PC-3 (cell line): ENCODE results near the gene ANKRD30B.
"Not testable (repeated sequence)": the region's sequence is repeated elsewhere in the genome, so short reads cannot be mapped to it uniquely, and the experiment has no call there.

Source experiments
- EZH2 ChIP-seq: fragments of 300-600 bp; sonication (generic); IDR thresholded peaks from one replicate; pipeline ENCODE4 v1.6.1; 2017; ENCODE audit warnings: antibody characterized with exemption, mild to moderate bottlenecking, low read length; ENCODE audit not compliant: unreplicated experiment
- EZH2phosphoT487 ChIP-seq: fragments of 300-600 bp; sonication (generic); IDR thresholded peaks from 2 replicates; pipeline ENCODE4 v1.6.1; 2018; ENCODE audit warnings: mild to moderate bottlenecking, antibody characterized with exemption, low read length, borderline replicate concordance
- TF ChIP-seq, protein P1 (sequence below): fragments of 300-600 bp; sonication (generic); conservative IDR thresholded peaks from 2 replicates; pipeline ENCODE4 v1.5.1; 2017; ENCODE audit warnings: antibody characterized with exemption, low read depth, mild to moderate bottlenecking, low read length

DNA sequence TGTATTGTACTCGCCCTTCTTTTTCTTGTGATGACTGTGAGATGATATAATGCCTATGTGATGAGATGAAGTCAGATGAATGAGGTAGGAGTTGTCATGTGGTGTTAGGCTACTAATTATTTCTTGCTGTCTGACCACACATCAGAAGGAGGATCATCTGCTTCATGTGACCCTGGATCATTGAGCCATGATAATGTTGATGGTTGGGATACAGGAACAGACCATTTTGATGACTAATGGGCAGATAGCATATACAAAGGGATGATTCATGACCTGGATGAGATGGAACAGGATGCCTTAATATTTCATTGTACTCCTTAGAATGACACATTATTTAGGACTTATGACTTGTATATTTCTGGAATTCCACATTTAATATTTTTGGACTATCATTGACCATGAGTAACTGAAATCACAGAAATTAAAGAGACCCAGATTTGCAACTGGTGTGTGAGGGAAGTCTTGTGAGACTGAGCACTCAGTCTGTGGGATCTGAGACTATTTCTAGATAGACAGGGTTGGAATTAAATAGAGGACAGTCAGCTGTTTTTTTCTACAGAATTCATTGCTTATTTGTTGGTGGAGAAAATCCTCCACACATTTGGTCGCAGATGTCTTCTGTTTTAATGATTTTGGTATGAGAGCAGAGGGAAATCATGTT is 79.1 kb downstream of the ANKRD30B start:
- TF ChIP-seq, protein P1, sequence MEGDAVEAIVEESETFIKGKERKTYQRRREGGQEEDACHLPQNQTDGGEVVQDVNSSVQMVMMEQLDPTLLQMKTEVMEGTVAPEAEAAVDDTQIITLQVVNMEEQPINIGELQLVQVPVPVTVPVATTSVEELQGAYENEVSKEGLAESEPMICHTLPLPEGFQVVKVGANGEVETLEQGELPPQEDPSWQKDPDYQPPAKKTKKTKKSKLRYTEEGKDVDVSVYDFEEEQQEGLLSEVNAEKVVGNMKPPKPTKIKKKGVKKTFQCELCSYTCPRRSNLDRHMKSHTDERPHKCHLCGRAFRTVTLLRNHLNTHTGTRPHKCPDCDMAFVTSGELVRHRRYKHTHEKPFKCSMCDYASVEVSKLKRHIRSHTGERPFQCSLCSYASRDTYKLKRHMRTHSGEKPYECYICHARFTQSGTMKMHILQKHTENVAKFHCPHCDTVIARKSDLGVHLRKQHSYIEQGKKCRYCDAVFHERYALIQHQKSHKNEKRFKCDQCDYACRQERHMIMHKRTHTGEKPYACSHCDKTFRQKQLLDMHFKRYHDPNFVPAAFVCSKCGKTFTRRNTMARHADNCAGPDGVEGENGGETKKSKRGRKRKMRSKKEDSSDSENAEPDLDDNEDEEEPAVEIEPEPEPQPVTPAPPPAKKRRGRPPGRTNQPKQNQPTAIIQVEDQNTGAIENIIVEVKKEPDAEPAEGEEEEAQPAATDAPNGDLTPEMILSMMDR = not testable (repeated sequence)
- TF ChIP-seq EZH2, EZH2phosphoT487: not testable (repeated sequence)
